Esophagus muscularis mucosa (tissue), 4 donors: ENCODE data around the gene NUP107. TPM values are rescaled to one million over a fixed set of nuclear protein-coding genes. Genes with fewer than 3 reads are reported as not detected.
"Not testable (repeated sequence)": the region's sequence is repeated elsewhere in the genome, so short reads cannot be mapped to it uniquely, and the experiment has no call there.

Experiments
- DNase-seq: peaks from one replicate; pipeline ENCODE4 v3.0.0-alpha.2; 2017; ENCODE audit errors: extremely low spot score
- H3K27ac ChIP-seq, 4 donors: fragments of 200-600 bp; sonication (generic); replicated peaks in 1 of 4; 1 replicate in 3 of 4; 2 replicates in 1 of 4; pipeline ENCODE4 v1.5.1; 2016 to 2019; ENCODE audit warnings: mild to moderate bottlenecking in 1 of 4
- H3K27me3 ChIP-seq, 4 donors: fragments of 200-600 bp; sonication (generic); one replicate each; pipeline versions ENCODE4 v1.5.1 to v1.6.0; 2016 to 2019
- H3K36me3 ChIP-seq, 4 donors: fragments of 200-600 bp; sonication (generic); one replicate each; pipeline ENCODE4 v1.5.1; 2016 to 2019
- H3K4me1 ChIP-seq, 4 donors: fragments of 200-600 bp; sonication (generic); one replicate each; pipeline ENCODE4 v1.5.1; 2016 to 2019
- H3K4me3 ChIP-seq, 4 donors: fragments of 200-600 bp; sonication (generic); 1 replicate in 2 of 4; 2 replicates in 2 of 4; pipeline ENCODE4 v1.5.1; 2016 to 2019; ENCODE audit warnings: mild to moderate bottlenecking in 4 of 4, moderate library complexity in 1 of 4
- H3K9me3 ChIP-seq, 4 donors: fragments of 200-600 bp; sonication (generic); 1 replicate in 3 of 4; 2 replicates in 1 of 4; pipeline ENCODE4 v1.5.1; 2016 to 2019
- CTCF ChIP-seq, 3 experiments: fragments of 200-600 bp in 2 of 3; fragments of 450-650 bp in 1 of 3; sonication (generic) in 2 of 3; IDR thresholded peaks; one replicate each; pipeline ENCODE4 v1.5.1; 2017 to 2019; ENCODE audit warnings: antibody characterized with exemption in 3 of 3, mild to moderate bottlenecking in 2 of 3, moderate library complexity in 1 of 3
- EP300 ChIP-seq: sonication (generic); formaldehyde crosslinking; IDR thresholded peaks from one replicate; pipeline ENCODE4 v1.6.1; 2017; ENCODE audit warnings: antibody characterized with exemption
- POLR2A ChIP-seq: fragments of 450-650 bp; IDR thresholded peaks from one replicate; pipeline ENCODE4 v1.6.1; 2017; ENCODE audit warnings: antibody characterized with exemption, moderate library complexity, mild to moderate bottlenecking, low read depth
- POLR2AphosphoS5 ChIP-seq, 2 donors: sonication (generic); formaldehyde crosslinking; IDR thresholded peaks; one replicate each; pipeline ENCODE4 v1.6.1; 2017; ENCODE audit warnings: antibody characterized with exemption in 2 of 2
- WGBS: methylation state at CpG from one replicate; pipeline ENCODE4 v1.1.5; 2018; 5-methylcytosine and 5-hydroxymethylcytosine counted together
- intact Hi-C: fragments of 100-400 bp; cut with DNase I; formaldehyde crosslinking; loops from one replicate; pipeline ENCODE4 v1.15.1; 2023
- total RNA-seq, 4 donors: library from RNA; depleted of rRNA; stranded (reverse); fragments of >200 nt; gene quantifications; one replicate each; pipeline versions ENCODE4 v1.1.0 to v1.2.1, GENCODE V29; 2016

Gene NUP107
- total RNA-seq, 4 donors from 2014 or later = 21.6 to 26.1 (median 24.6) TPM

GRCh38 chr12:68675101-68675842, 11.5 kb upstream of the NUP107 start:
- peaks cover 0 to 6% (median 0%) of the 10 kb centered on the region in 4 donors for H3K4me1 ChIP-seq
- H3K4me3 ChIP-seq = no peak overlapping the region
- WGBS = 48% methylated on average over 5 of the region's 5 CpGs
- H3K9me3 ChIP-seq = no peaks in the 10 kb centered on the region
- intact Hi-C loops = no loop called here
- H3K36me3 ChIP-seq = no peaks in the 10 kb centered on the region
- no peak overlapping the region for H3K27ac ChIP-seq
- TF ChIP-seq POLR2A = no peak
- peak in 1 of 2 donors; percentile 11 for TF ChIP-seq POLR2AphosphoS5 (IDR thresholded peaks at IDR 0.05)
- no peak for TF ChIP-seq CTCF (IDR thresholded peaks at IDR 0.05)
- TF ChIP-seq EP300 = no peak
- H3K27me3 ChIP-seq = no peaks in the 10 kb centered on the region
- DNase-seq = no peak

- H3K4me3 ChIP-seq, H3K27ac ChIP-seq, intact Hi-C loops, DNase-seq, H3K36me3 ChIP-seq, H3K9me3 ChIP-seq, H3K27me3 ChIP-seq, H3K4me1 ChIP-seq: not testable (repeated sequence)
- 95% methylated on average over 5 of the region's 5 CpGs for WGBS
These were observed 9.9 kb upstream of the NUP107 start for GRCh38 chr12:68676854-68677253.

GRCh38 chr12:68686262-68686594, 550 bp upstream of the NUP107 start:
- WGBS = 45% methylated on average over 3 of the region's 3 CpGs
- TF ChIP-seq POLR2A (no peak), POLR2AphosphoS5 (IDR thresholded peaks at IDR 0.05) (no peak), CTCF (IDR thresholded peaks at IDR 0.05) (no peak), EP300 (no peak)
- intact Hi-C loops = loop anchor here (2.0 to 10.0 kb wide), 3 partner anchors 74 to 461 kb away; partner anchors contain the start of genes IL26 and RAP1B
- Histone ChIP-seq H3K4me1 (peaks cover 14 to 24% (median 21%) of the 10 kb centered on the region in 4 donors), H3K27me3 (no peaks in the 10 kb centered on the region), H3K36me3 (peaks cover 0 to 16% (median 9%) of the 10 kb centered on the region in 4 donors), H3K9me3 (no peaks in the 10 kb centered on the region), H3K4me3 (peak overlapping the region; percentile 60 to 95 (median 72)), H3K27ac (peak overlapping the region; percentile 79 to 82 (median 80))
- no peak for DNase-seq

- H3K36me3 ChIP-seq = peaks cover 50 to 100% (median 87%) of the 10 kb centered on the region in 4 donors
- TF ChIP-seq POLR2A = no peak
- TF ChIP-seq CTCF (IDR thresholded peaks at IDR 0.05) = no peak
- TF ChIP-seq EP300 = no peak
- TF ChIP-seq POLR2AphosphoS5 (IDR thresholded peaks at IDR 0.05) = no peak
- H3K4me3 ChIP-seq = no peak overlapping the region
- intact Hi-C loops = no loop called here
- no peaks in the 10 kb centered on the region for H3K27me3 ChIP-seq
- no peaks in the 10 kb centered on the region for H3K9me3 ChIP-seq
- H3K4me1 ChIP-seq = no peaks in the 10 kb centered on the region
- DNase-seq = no peak
- no peak overlapping the region for H3K27ac ChIP-seq
These were observed 8.7 kb downstream of the NUP107 start for GRCh38 chr12:68695454-68695853.

- TF ChIP-seq CTCF (IDR thresholded peaks at IDR 0.05) = no peak
- no peak for TF ChIP-seq POLR2A
- no peak for TF ChIP-seq EP300
- TF ChIP-seq POLR2AphosphoS5 (IDR thresholded peaks at IDR 0.05) = no peak
- intact Hi-C loops = no loop called here
These were observed 12.7 kb downstream of the NUP107 start for GRCh38 chr12:68699486-68699885.

More at GRCh38 chr12:68699486-68699885, 12.7 kb downstream of the NUP107 start:
- 92% methylated on average over 1 of the region's 1 CpG for WGBS
- H3K4me3 ChIP-seq = no peak overlapping the region
- H3K9me3 ChIP-seq = no peaks in the 10 kb centered on the region
- no peaks in the 10 kb centered on the region for H3K4me1 ChIP-seq
- H3K36me3 ChIP-seq = peaks cover 61 to 100% (median 89%) of the 10 kb centered on the region in 4 donors
- DNase-seq = no peak
- H3K27me3 ChIP-seq = no peaks in the 10 kb centered on the region
- H3K27ac ChIP-seq = no peak overlapping the region
